HepG2 (cell line): ENCODE results near the gene LIPA. TPM values are rescaled to one million over a fixed set of nuclear protein-coding genes. Genes with fewer than 3 reads are reported as not detected.

Source experiments
- ATAC-seq: fragments of 200-7000 bp; cut with Tn5 transposase; 3 replicates; pipeline ENCODE4 v1.9.1; 2020; ENCODE audit warnings: mild to moderate bottlenecking, moderate library complexity
- BruUV-seq: library from RNA; stranded (reverse); fragments of 400-500 nt; replicated peaks from 2 replicates; lab custom pipeline; 2021; lab: Mats Ljungman, UMichigan
- CTCF ChIA-PET: fragments of 300-600 bp; formaldehyde crosslinking; extraction: SDS; loops from one replicate; lab custom pipeline; 2021; ENCODE audit warnings: low total read pairs, inconsistent platforms, low intra/inter-chr PET ratio; lab: Yijun Ruan, JAX
- POLR2A ChIA-PET: fragments of 350-600 bp; sonication (Branson Sonifier 250); formaldehyde crosslinking; loops from one replicate; lab custom pipeline; 2020; ENCODE audit warnings: antibody characterized with exemption, inconsistent platforms; lab: Yijun Ruan, JAX
- DNase-seq: peaks from one replicate; pipeline ENCODE4 v3.0.0-alpha.2; 2015; ENCODE audit warnings: low spot score
- FAIRE-seq: peaks from 3 replicates; lab custom pipeline; 2011; peaks lifted over from hg19 to GRCh38; lab: Jason Lieb, UNC
- H2AFZ ChIP-seq: one replicate; pipeline ENCODE4 v1.6.1; 2011; ENCODE audit warnings: low read length, inconsistent platforms
- H3K27ac ChIP-seq: fragments of 300-600 bp; 3 replicates; pipeline ENCODE4 v1.8.0; 2011; ENCODE audit warnings: mixed run types, mild to moderate bottlenecking, mixed read lengths, low read length, inconsistent platforms; ENCODE audit not compliant: insufficient read depth; ENCODE audit errors: extremely low read length
- H3K27me3 ChIP-seq, 2 experiments: fragments of 200-600 bp in 1 of 2; 2 replicates in 1 of 2; 3 replicates in 1 of 2; pipeline versions ENCODE4 v1.6.0 to v1.8.0; 2011; ENCODE audit warnings: low read length in 2 of 2, mild to moderate bottlenecking in 2 of 2, moderate library complexity in 2 of 2, inconsistent platforms in 1 of 2; ENCODE audit not compliant: insufficient read depth in 2 of 2, control insufficient read depth in 1 of 2
- H3K36me3 ChIP-seq, 2 experiments: fragments of 200-600 bp in 1 of 2; replicated peaks in 1 of 2; 2 replicates in 1 of 2; 3 replicates in 1 of 2; pipeline versions ENCODE4 v1.5.1 to v1.8.0; 2011; ENCODE audit warnings: low read length in 2 of 2, inconsistent platforms in 1 of 2; ENCODE audit not compliant: insufficient read depth in 2 of 2, control insufficient read depth in 1 of 2
- H3K4me1 ChIP-seq: 2 replicates; pipeline ENCODE4 v1.5.1; 2012; ENCODE audit warnings: low read length, inconsistent platforms; ENCODE audit not compliant: insufficient read depth
- H3K4me2 ChIP-seq: 2 replicates; pipeline ENCODE4 v1.6.0; 2011; ENCODE audit warnings: low read depth, low read length, inconsistent platforms
- H3K4me3 ChIP-seq, 3 experiments: fragments of 200-600 bp in 1 of 3; sonication (generic), shearing (Covaris generic) in 1 of 3; replicated peaks in 1 of 3; 2 replicates each; pipeline ENCODE4 v1.5.1; 2011 to 2016; ENCODE audit warnings: low read length in 3 of 3, inconsistent platforms in 2 of 3, low read depth in 2 of 3, mild to moderate bottlenecking in 2 of 3, control low read depth in 1 of 3, mixed read lengths in 1 of 3; ENCODE audit not compliant: insufficient read depth in 1 of 3
- H3K79me2 ChIP-seq: one replicate; pipeline ENCODE4 v1.6.1; 2011; ENCODE audit warnings: low read length, inconsistent platforms; ENCODE audit not compliant: insufficient read depth
- H3K9ac ChIP-seq: 2 replicates; pipeline ENCODE4 v1.6.0; 2011; ENCODE audit warnings: mild to moderate bottlenecking, low read depth, low read length, inconsistent platforms; ENCODE audit not compliant: insufficient read depth
- H3K9me3 ChIP-seq: 2 replicates; pipeline ENCODE4 v1.5.1; 2012; ENCODE audit warnings: mild to moderate bottlenecking, low read length
- H4K20me1 ChIP-seq: 2 replicates; pipeline ENCODE4 v1.6.0; 2011; ENCODE audit warnings: inconsistent platforms, mild to moderate bottlenecking, low read length, moderate library complexity; ENCODE audit not compliant: insufficient read depth
- GABPB1 ChIP-seq: IDR thresholded peaks from 2 replicates; pipeline ENCODE4 v1.6.1; 2016; ENCODE audit warnings: mild to moderate bottlenecking, missing genetic modification reagents, moderate library complexity, missing compliant biosample characterization
- ISL2 ChIP-seq: sonication (generic); formaldehyde crosslinking; IDR thresholded peaks from 2 replicates; pipeline ENCODE4 v1.5.0; 2020; ENCODE audit warnings: missing genetic modification reagents
- KLF15 ChIP-seq: sonication (generic); formaldehyde crosslinking; IDR thresholded peaks from 2 replicates; pipeline ENCODE4 v1.8.1; 2023; ENCODE audit warnings: borderline replicate concordance, mild to moderate bottlenecking, inconsistent platforms, missing genetic modification reagents, mixed read lengths
- PAF1 ChIP-seq: IDR thresholded peaks from 2 replicates; pipeline ENCODE4 v1.6.1; 2016; ENCODE audit warnings: missing genetic modification reagents, missing compliant biosample characterization
- POGZ ChIP-seq: sonication (generic); formaldehyde crosslinking; IDR thresholded peaks from 2 replicates; pipeline ENCODE4 v1.4.0; 2020; ENCODE audit warnings: mild to moderate bottlenecking, missing genetic modification reagents
- SOX6 ChIP-seq, 2 experiments: fragments of 450-650 bp in 1 of 2; sonication (generic) in 1 of 2; formaldehyde crosslinking in 1 of 2; IDR thresholded peaks; 2 replicates each; pipeline versions ENCODE4 v1.4.0 to v1.6.1; 2017 to 2020; ENCODE audit warnings: antibody characterized with exemption in 1 of 2, mild to moderate bottlenecking in 1 of 2, missing genetic modification reagents in 1 of 2
- WIZ ChIP-seq: sonication (generic); formaldehyde crosslinking; IDR thresholded peaks from 2 replicates; pipeline ENCODE4 v1.5.1; 2020; ENCODE audit warnings: mild to moderate bottlenecking, missing genetic modification reagents
- ZMYM2 ChIP-seq: sonication (generic); formaldehyde crosslinking; IDR thresholded peaks from 2 replicates; pipeline ENCODE4 v1.8.0; 2022; ENCODE audit warnings: mild to moderate bottlenecking, missing genetic modification reagents
- ZNF3 ChIP-seq: IDR thresholded peaks from 2 replicates; pipeline ENCODE4 v1.7.0; 2017; ENCODE audit warnings: inconsistent platforms
- in situ Hi-C: cut with HindIII; loops from 2 replicates; pipeline ENCODE4 v1.10.0; 2017; ENCODE audit warnings: low pct_unique_long_range_greater_than_20kb; ENCODE audit not compliant: extremely low pct_ligation_motif_present
- intact Hi-C: fragments of 100-400 bp; cut with micrococcal nuclease; formaldehyde crosslinking; loops from one replicate; pipeline ENCODE4 v1.10.0; 2022; ENCODE audit not compliant: unreplicated experiment
- polyA plus RNA-seq, 8 experiments: library from polyadenylated mRNA; depleted of rRNA in 3 of 8; stranded (reverse) in 7 of 8; unstranded in 1 of 8; fragments of >200 nt; fragmentation: Illumina TruSeq in 4 of 8; extraction: Trizol in 4 of 8; gene quantifications; 2 replicates each; pipeline versions ENCODE4 v1.2.1 to v1.2.3, GENCODE V29; 2011 to 2016; ENCODE audit warnings: low read depth in 4 of 8, missing spikeins in 1 of 8, mixed read lengths in 1 of 8; ENCODE audit not compliant: insufficient read depth in 1 of 8
- total RNA-seq, 5 experiments: library from RNA; depleted of rRNA; stranded (reverse); fragments of >200 nt; fragmentation: Illumina TruSeq; extraction: Trizol; gene quantifications; 2 replicates each; pipeline ENCODE4 v1.2.3, GENCODE V29; 2016; ENCODE audit warnings: low read depth in 1 of 5
- TF ChIP-seq, protein P1 (sequence below): sonication (generic); formaldehyde crosslinking; IDR thresholded peaks from 2 replicates; pipeline ENCODE4 v1.4.0; 2020; ENCODE audit warnings: missing genetic modification reagents, borderline replicate concordance
- TF ChIP-seq, protein P2 (sequence below): sonication (generic); formaldehyde crosslinking; IDR thresholded peaks from 2 replicates; pipeline ENCODE4 v1.5.1; 2020; ENCODE audit warnings: mild to moderate bottlenecking, missing genetic modification reagents, moderate library complexity

The LIPA gene
- total and polyA plus RNA-seq, 2 of the 13 experiments (the other 11 are each of a cell fraction or from before 2014, with no cell fraction given) = 57.1 to 79.5 TPM

DNA sequence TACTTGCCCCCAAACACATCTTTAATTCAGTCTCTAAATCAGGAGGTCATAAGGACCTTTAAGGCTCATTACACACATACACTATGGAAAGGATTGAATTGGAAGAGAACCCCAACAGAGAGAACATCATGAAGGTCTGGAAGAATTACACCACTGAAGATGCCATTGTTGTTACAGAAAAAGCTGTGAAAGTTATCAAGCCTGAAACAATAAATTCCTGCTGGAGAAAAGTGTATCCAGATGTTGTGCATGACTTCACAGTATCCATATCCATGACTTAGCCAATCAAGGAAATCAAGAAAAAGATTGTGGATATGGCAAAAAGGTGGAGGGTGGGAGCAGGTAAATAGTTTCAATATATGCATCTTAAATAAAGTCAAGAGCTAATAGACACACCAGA is 13.7 kb downstream of the LIPA start:
- H4K20me1 ChIP-seq = no peaks in the 10 kb centered on the region
- DNase-seq (no peak), FAIRE-seq (no peak), ATAC-seq (no peak)
- H3K4me3 ChIP-seq = no peak overlapping the region
- peaks cover 21% of the 10 kb centered on the region for H3K4me1 ChIP-seq
- no peaks in the 10 kb centered on the region for H3K79me2 ChIP-seq
- in situ Hi-C loops = no loop called here
- H3K9ac ChIP-seq = no peak overlapping the region
- no peak for TF ChIP-seq ZMYM2 (CRISPR knock-in tag)
- no peak for TF ChIP-seq PAF1 (CRISPR knock-in tag)
- no peak for TF ChIP-seq WIZ
- TF ChIP-seq, protein P1, sequence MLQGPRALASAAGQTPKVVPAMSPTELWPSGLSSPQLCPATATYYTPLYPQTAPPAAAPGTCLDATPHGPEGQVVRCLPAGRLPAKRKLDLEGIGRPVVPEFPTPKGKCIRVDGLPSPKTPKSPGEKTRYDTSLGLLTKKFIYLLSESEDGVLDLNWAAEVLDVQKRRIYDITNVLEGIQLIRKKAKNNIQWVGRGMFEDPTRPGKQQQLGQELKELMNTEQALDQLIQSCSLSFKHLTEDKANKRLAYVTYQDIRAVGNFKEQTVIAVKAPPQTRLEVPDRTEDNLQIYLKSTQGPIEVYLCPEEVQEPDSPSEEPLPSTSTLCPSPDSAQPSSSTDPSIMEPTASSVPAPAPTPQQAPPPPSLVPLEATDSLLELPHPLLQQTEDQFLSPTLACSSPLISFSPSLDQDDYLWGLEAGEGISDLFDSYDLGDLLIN (CRISPR knock-in tag) = no peak
- no peak for TF ChIP-seq ISL2
- TF ChIP-seq, protein P2, sequence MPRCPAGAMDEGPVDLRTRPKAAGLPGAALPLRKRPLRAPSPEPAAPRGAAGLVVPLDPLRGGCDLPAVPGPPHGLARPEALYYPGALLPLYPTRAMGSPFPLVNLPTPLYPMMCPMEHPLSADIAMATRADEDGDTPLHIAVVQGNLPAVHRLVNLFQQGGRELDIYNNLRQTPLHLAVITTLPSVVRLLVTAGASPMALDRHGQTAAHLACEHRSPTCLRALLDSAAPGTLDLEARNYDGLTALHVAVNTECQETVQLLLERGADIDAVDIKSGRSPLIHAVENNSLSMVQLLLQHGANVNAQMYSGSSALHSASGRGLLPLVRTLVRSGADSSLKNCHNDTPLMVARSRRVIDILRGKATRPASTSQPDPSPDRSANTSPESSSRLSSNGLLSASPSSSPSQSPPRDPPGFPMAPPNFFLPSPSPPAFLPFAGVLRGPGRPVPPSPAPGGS (CRISPR knock-in tag) = no peak
- no peak for TF ChIP-seq KLF15 (CRISPR knock-in tag)
- TF ChIP-seq SOX6 (IDR thresholded peaks at IDR 0.05) = no peak
- TF ChIP-seq SOX6 (CRISPR knock-in tag; IDR thresholded peaks at IDR 0.05) = no peak
- TF ChIP-seq ZNF3 (CRISPR knock-in tag) = no peak
- no peak for TF ChIP-seq POGZ (CRISPR knock-in tag)
- no peak for TF ChIP-seq GABPB1 (CRISPR knock-in tag)
- no peaks in the 10 kb centered on the region for H3K27me3 ChIP-seq
- ChIA-PET CTCF (no interaction called here), POLR2A (no interaction called here)
- H3K27ac ChIP-seq = no peak overlapping the region
- no peak overlapping the region for H2AFZ ChIP-seq
- no peak overlapping the region for H3K4me2 ChIP-seq
- H3K9me3 ChIP-seq = no peaks in the 10 kb centered on the region
- H3K36me3 ChIP-seq = peaks cover 0 to 17% of the 10 kb centered on the region in 2 experiments; a peak in 3 of 5 replicates
- no TSS peak for BruUV-seq
- intact Hi-C loops = no loop called here
